GM19193 (cell line): ENCODE data around the gene CAB39.

Experiments used
- POLR2A ChIP-seq: IDR thresholded peaks from 4 replicates; pipeline ENCODE4 v1.6.1; 2011; ENCODE audit not compliant: insufficient read depth, insufficient read length; ENCODE audit errors: extremely low read depth

Gene CAB39

DNA sequence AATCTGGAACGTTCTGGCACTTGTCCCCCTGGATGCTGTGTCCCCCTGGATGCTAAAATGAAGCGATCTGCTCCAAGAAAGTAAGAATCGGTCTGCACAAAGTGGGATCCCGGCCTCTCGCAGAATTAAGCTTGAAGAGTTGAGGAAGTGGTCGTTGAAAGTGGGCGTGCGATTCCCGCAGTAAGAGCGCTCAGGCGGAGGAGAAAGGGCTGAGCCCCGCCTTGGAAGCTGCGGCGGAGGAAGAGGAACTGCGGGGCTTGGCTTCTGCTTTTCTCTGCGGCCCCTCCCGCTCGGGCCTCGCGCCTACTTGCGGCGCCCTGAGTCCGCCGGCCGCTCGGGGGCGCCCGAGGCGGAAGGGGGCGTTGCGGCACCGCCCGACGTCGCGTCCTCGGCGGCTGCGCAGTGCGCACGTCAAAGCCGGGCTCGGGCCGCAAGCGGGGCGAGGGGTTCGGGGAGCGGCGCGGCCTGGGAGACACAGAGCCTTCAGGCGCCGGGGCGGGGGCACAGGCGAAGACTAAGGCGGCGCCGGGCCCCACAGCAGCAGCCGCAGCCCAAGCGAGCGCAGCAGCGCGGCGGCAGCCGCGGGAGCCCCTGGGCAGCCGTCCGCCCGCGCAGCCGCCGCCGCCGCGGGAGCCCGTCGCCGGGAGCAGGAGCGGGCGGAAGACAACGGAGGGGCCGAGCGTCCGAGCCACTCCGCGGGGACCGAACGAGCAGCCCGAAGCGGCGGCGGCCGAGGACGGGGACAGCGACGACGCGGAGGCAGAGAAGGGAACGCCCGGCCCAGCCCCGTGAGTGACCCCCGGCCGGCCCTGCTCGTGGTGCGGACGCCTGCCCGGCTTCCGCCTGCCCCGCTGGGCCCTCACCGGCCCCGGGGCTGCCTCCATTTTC lies at the start of gene CAB39:
Gene CAB39 (plus strand): TSS at position 400 of the 888 bp plus-strand sequence. CDS start 47,160 bp downstream, outside the sequence.
- peak; percentile 75 for TF ChIP-seq POLR2A

DNA sequence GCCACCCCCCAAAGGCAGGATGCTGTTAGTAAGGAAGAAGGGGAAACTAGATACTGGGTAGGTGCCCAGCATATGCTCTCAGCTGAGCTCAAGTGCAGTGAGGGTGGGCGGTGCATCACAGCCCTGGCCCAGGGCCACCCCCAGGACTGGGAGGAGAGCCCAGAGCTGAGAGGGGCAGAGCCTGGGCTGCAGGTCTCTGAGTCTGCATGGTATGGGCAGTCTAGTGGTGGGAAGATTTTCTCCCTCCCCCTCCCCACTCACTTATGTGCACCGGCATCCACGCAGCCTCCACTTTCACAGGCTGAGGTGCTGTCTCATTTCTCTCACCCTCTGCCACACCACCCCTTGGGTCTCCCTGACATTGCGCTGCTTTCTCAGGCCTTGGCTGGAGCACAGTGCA lies 48.5 kb upstream of the CAB39 start:
- no peak for TF ChIP-seq POLR2A

DNA sequence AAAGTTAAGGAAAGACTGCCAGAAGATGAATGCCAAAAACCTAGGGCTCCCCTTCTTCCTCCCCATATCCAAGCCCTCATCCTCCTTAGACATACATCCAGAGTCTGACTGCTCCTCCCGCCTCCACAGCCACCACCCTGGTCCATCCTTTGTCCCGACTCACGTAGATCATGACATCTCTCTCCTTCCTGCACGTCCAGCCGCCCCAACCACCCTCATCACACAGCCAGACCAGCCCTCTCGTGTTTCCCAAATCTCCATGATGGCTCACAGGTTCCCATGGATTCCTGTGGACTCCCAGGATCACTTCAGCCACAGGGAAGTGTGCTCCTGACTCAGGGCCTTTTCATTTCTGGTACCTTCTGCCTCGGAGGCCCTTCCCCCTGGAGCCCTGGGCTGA lies 47.8 kb upstream of the CAB39 start:
- TF ChIP-seq POLR2A = no peak

DNA sequence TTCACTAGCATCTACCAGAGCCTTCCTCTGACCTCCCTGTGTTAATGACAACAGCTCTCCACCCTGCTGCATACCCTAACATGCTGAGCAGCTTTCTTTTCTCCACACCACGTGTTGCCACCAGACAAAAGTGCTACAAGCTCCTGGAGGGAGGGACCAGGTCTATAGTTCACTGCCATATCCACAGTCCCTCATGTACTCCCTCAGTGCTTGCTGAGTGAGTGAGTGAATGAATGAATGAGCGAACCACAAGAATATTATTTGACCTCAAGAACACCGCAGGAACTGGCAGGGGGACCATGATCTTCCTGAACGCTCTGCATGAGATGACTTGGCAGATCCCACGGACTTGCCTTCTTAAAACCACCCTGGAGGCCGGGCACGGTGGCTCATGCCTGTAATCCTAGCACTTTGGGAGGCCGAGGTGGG lies 47.4 kb upstream of the CAB39 start:
- TF ChIP-seq POLR2A = no peak

DNA sequence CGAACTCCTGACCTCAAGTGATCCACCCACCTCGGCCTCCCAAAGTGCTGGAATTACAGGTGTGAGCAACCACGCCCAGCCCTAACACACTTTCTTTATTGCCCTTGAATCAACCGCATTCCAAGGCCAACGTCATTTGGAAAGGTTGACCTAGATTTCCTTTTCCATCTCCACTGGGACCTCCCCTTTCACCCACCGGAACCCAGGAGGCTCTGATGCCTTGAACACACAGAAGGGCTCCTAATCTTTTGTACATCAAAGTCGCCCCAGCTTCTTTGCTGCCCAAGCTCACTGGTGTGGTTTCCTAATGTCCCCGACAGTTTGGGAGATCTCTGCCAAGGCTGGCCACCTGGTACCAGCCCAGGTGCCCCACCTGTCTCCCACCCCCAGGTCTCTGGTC lies 46.2 kb upstream of the CAB39 start:
- TF ChIP-seq POLR2A = no peak

DNA sequence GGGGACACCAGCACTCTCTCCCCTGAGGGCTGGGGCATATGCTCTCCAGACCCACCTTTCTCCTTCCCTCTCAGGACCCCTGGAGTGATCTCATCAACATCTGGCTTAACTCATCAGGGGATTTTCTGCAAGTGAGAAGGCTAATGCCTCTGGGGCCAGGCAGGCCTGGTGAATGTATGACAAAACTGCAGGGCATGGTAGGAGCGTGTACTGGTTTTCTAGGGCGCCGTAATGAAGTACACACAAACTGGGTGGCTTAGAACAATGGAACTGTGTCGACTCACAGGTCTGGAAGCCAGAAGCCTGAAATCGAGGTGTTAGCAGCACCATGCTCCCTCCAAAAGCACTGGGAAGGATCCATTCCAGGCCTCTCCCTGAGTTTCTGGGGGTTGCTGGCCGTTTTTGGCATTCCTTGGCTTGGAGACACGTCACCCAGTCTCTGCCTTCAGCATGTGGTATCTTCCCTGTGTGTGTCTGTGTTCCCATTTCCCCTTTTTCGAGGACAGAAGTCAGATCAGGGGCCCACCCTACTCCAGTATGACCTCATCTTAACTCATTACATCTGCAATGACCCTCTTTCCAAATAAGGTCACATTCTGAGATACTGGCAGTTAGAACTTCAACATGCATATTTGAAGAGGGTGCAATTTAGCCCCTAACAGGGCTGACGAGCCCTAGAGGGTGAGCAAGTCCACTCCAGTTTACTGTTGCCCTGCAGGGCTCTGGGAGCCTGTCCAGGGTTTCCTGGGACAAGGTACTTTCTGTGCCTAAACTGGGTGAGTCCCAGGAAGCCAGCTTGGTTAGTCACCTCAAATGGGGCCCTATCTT lies 45.5 kb upstream of the CAB39 start:
- TF ChIP-seq POLR2A = no peak

DNA sequence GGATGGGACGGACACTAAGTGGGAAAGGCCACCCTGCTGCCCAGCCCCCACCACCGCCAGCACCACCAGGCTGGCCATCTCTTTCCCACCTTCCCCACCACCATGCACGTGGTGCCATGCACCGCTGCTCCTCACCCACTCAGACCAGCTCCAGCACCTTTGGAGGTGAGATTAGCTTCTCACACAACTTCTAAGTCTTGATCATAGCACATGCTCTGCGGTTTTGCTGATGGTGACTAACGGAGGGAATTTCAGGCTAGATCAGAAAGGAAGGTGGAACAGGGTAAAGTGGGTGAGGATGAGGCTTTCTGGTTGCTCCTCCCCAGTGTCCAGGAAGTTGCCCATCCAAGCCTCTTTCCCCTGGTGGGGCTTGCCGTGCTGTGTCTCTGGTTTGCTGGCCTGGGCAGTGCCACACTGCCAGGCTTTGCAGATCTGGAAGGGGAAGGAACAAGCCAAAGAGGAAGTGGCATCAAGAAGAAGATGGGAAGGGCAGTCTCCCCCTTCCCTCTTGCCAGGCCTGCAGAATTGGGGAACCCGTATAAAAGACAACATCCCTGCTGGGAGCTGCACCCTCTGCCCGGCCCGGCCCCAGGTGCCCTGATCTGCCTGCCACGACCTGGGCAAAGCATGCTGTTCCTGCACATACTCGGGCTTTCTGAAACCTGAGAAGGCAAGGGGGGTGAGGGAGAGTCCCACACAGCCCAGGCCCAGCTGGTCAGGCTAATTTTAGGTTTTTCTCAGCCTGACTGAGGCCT lies 44.3 kb upstream of the CAB39 start:
- peak; percentile 51 for TF ChIP-seq POLR2A

DNA sequence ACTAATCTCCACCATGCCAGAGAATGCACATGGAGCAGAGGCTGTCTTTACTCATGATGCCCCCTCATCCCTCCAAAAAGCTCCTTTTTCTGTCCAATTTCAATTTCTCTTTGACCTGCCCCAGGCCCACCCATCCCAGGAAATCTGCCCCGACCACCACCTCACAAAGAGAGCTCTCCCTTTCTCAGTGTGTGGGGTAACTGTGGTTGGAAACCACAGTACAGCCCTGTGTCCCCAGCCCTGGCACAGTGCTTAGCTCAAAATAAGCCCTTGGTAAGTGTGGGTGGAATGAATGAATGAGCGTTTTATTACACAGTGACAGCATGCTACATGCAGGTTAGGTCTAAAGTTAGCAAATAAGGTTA lies 43.7 kb upstream of the CAB39 start:
- TF ChIP-seq POLR2A = no peak

DNA sequence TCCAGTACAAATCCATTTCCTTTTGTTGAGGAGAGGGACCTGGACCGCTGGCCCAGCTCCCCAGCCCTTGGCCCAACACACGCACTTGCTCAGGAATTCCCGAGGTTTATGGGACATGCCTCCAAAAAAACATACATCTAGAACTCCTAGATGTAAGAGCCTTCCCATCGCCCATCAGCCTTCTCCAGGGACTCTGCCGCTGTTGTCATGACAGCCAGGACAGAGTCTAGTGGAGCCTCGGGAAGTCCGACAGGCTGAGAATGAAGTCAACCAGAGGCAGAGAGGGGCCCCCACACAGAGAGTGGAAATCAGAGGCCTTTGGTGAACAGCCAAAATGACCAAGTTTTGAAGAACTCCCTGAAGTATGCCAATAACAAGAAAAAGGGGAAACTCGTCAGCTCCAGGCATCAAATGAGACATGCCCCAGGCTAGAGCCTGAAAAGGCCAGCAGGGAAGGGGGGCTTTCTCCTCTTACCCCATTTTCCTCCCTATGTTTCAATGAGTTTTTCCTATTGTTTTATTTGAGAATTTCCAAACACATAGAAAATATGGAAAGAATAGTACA lies 43.2 kb upstream of the CAB39 start:
- TF ChIP-seq POLR2A = no peak

DNA sequence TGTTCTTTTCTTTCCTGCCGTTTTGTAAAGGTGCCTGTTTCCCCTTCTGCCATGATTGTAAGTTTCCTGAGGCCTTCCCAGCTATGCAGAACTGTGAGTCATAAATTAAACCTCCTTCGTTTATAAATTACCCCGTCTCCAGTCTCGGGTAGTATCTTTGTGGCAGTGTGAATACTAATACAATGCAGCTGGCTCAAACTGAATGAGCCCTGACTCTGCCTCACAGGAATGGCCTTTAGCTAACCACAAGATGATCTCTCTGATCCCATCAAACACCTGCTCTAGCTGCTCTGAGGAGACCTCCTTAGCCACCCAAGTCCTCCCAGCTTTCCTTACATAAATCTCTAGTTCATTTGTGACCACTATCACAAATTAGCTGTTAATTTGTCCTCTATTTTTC lies 41.5 kb upstream of the CAB39 start:
- no peak for TF ChIP-seq POLR2A

DNA sequence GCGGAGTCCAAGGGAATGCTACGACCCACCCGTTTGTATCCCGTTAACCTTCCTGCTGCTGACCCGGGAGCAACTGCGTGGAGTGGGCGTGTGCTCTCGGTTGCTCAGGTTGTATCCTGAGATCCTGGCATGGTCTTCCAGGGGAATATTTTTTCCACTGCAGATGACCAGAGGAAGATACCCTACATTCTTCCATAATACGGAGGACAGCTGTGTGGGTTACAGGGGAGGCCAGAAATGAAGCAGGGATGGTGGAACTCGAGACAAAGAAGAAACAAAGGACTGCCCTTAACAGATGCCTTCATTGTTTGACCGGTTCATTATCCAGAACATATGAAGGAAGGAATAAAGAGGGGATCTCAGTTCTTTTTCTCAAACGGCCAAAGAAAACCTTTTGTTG lies 39.8 kb upstream of the CAB39 start:
- TF ChIP-seq POLR2A = no peak

DNA sequence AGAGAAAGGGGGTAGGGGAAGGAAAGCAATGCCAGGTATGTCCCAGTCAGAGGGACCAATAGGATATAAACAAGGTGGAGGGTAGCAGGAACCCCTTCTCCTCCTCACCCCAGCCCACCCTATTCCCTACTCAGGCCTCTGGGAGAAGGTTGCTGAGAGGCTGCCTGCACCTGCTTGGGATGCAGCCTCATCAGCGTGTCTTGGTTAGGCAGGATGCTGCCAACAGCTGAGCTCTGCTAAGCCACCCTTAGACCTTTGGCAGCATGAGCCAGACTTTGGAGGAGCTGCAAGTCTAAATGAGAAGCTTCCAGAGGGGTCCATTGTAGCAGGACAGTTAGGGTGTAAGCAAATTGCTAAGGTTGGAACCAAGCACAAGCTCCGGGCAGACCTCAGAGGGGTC lies 38.2 kb upstream of the CAB39 start:
- TF ChIP-seq POLR2A = no peak

DNA sequence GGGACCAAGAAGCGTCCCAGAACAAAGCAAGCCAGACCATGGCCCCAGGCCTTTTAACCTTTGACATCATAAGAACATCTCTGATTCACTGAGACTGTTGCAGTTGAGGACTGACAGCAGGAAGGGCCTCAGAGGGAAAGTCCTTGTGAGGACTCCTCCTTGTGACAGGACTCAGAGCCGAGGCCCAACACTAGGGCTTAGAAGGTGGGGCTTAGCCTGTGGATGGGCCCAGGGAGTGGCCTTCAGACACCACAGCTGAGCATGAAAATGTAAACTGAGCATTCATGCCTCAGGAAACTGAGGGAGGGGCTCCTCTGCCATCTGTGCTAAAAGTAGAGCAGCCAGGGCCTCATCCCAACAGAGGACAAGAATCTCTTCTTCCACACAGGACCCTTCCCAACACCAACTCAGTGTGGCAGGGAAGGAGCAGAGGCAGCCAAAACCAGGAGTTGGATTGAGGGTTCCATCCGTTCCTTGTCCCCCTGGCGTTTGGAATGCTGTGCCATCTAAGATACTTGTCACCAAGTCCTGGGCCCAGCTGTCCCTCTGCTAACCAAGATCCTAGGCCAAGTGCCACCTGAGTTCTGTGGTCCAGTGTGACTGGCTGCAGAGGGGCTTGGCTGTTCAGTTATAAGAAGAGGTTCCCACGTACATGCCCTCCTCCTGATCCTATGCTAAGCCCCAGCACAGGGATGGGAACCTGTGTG lies 37.5 kb upstream of the CAB39 start:
- TF ChIP-seq POLR2A = no peak

DNA sequence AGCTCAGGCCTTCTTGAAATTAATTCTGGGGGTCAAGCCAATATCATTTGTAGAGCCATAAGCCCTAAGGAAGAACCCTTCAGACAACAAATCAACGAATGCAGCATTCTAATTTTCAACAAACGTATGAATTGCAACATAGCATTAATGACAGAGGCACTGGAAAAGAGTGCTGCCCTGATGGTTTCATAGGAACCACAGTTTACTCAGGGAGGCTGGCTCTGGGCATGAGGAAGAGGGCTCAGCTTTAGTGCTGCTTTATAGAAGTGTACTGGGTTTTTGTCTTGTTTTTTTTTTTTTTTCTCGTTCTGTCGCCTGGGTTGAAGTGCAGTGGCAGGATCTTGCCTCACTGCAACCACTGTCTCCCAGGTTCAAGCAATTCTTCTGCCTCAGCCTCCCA lies 36.1 kb upstream of the CAB39 start:
- TF ChIP-seq POLR2A = no peak
